HEK293 (cell line): ENCODE results near the gene PRAMEF9.
"Not testable (repeated sequence)": the region's sequence is repeated elsewhere in the genome, so short reads cannot be mapped to it uniquely, and the experiment has no call there.

Source experiments
- KLF16 ChIP-seq: fragments of 450-650 bp; formaldehyde crosslinking; IDR thresholded peaks from 2 replicates; pipeline ENCODE4 v1.5.1; 2017; ENCODE audit warnings: missing biosample characterization, missing genetic modification characterization
- ZNF112 ChIP-seq: fragments of 450-650 bp; formaldehyde crosslinking; IDR thresholded peaks from 2 replicates; pipeline ENCODE4 v1.5.0; 2017; ENCODE audit warnings: missing biosample characterization, missing genetic modification characterization
- TF ChIP-seq, protein P1 (sequence below): fragments of 450-650 bp; formaldehyde crosslinking; IDR thresholded peaks from 2 replicates; pipeline ENCODE4 v1.5.1; 2016; ENCODE audit warnings: missing biosample characterization, missing genetic modification characterization
- TF ChIP-seq, protein P2 (sequence below): fragments of 450-650 bp; IDR thresholded peaks from 2 replicates; pipeline ENCODE4 v1.5.1; 2018; ENCODE audit warnings: missing biosample characterization, missing genetic modification characterization
- TF ChIP-seq, protein P3 (sequence below): fragments of 450-650 bp; formaldehyde crosslinking; IDR thresholded peaks from 2 replicates; pipeline ENCODE4 v1.5.1; 2016; ENCODE audit warnings: missing biosample characterization, missing genetic modification characterization

DNA sequence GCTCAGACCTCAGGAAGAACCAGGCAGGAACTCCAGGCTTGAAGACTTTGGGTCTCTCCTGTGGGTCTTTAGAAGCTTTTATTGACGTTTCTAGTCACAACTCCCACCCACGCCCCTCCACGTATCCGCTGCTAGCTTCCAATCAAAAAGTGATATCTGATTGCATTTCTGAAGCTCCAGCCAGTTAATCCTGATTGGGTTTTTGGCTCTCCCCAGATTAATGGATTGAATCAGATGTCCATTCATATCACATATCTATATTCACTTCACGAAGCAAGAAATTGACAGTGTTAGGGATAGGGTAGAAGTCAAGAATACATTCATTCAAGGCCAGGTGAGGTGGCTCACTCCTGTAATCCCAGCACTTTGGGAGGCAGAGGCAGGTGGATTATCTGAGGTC lies 15.7 kb upstream of the PRAMEF9 start, which contains the start of gene PRAMEF26:
- not testable (repeated sequence) for TF ChIP-seq ZNF112, KLF16 (tag by site-specific recombination)
- TF ChIP-seq, protein P1, sequence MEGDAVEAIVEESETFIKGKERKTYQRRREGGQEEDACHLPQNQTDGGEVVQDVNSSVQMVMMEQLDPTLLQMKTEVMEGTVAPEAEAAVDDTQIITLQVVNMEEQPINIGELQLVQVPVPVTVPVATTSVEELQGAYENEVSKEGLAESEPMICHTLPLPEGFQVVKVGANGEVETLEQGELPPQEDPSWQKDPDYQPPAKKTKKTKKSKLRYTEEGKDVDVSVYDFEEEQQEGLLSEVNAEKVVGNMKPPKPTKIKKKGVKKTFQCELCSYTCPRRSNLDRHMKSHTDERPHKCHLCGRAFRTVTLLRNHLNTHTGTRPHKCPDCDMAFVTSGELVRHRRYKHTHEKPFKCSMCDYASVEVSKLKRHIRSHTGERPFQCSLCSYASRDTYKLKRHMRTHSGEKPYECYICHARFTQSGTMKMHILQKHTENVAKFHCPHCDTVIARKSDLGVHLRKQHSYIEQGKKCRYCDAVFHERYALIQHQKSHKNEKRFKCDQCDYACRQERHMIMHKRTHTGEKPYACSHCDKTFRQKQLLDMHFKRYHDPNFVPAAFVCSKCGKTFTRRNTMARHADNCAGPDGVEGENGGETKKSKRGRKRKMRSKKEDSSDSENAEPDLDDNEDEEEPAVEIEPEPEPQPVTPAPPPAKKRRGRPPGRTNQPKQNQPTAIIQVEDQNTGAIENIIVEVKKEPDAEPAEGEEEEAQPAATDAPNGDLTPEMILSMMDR (tag by site-specific recombination), result not testable (repeated sequence)
- TF ChIP-seq, protein P2, sequence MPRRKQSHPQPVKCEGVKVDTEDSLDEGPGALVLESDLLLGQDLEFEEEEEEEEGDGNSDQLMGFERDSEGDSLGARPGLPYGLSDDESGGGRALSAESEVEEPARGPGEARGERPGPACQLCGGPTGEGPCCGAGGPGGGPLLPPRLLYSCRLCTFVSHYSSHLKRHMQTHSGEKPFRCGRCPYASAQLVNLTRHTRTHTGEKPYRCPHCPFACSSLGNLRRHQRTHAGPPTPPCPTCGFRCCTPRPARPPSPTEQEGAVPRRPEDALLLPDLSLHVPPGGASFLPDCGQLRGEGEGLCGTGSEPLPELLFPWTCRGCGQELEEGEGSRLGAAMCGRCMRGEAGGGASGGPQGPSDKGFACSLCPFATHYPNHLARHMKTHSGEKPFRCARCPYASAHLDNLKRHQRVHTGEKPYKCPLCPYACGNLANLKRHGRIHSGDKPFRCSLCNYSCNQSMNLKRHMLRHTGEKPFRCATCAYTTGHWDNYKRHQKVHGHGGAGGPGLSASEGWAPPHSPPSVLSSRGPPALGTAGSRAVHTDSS (tag by site-specific recombination), result not testable (repeated sequence)
- TF ChIP-seq, protein P3, sequence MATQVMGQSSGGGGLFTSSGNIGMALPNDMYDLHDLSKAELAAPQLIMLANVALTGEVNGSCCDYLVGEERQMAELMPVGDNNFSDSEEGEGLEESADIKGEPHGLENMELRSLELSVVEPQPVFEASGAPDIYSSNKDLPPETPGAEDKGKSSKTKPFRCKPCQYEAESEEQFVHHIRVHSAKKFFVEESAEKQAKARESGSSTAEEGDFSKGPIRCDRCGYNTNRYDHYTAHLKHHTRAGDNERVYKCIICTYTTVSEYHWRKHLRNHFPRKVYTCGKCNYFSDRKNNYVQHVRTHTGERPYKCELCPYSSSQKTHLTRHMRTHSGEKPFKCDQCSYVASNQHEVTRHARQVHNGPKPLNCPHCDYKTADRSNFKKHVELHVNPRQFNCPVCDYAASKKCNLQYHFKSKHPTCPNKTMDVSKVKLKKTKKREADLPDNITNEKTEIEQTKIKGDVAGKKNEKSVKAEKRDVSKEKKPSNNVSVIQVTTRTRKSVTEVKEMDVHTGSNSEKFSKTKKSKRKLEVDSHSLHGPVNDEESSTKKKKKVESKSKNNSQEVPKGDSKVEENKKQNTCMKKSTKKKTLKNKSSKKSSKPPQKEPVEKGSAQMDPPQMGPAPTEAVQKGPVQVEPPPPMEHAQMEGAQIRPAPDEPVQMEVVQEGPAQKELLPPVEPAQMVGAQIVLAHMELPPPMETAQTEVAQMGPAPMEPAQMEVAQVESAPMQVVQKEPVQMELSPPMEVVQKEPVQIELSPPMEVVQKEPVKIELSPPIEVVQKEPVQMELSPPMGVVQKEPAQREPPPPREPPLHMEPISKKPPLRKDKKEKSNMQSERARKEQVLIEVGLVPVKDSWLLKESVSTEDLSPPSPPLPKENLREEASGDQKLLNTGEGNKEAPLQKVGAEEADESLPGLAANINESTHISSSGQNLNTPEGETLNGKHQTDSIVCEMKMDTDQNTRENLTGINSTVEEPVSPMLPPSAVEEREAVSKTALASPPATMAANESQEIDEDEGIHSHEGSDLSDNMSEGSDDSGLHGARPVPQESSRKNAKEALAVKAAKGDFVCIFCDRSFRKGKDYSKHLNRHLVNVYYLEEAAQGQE (tag by site-specific recombination), result not testable (repeated sequence)
